Nephron (organoid): Measurements from ENCODE around the gene VPS51.

Source experiments
- H3K27ac Mint-ChIP-seq, 3 experiments: 2 replicates each; pipeline ENCODE4 v1.8.0; 2020; ENCODE audit warnings: mixed read lengths in 3 of 3, mild to moderate bottlenecking in 2 of 3, moderate library complexity in 1 of 3
- H3K27me3 Mint-ChIP-seq: 2 replicates; pipeline ENCODE4 v1.8.0; 2021; ENCODE audit warnings: low read depth, mild to moderate bottlenecking, moderate library complexity, mixed read lengths
- H3K36me3 Mint-ChIP-seq: 2 replicates; pipeline ENCODE4 v1.8.0; 2020; ENCODE audit warnings: low read depth, mixed read lengths
- H3K4me1 Mint-ChIP-seq: 2 replicates; pipeline ENCODE4 v1.8.0; 2020; ENCODE audit warnings: mixed read lengths
- H3K4me3 Mint-ChIP-seq, 3 experiments: 2 replicates each; pipeline ENCODE4 v1.8.0; 2020; ENCODE audit warnings: mild to moderate bottlenecking in 3 of 3, mixed read lengths in 3 of 3, moderate library complexity in 2 of 3
- H3K9me3 Mint-ChIP-seq: 2 replicates; pipeline ENCODE4 v1.8.0; 2020; ENCODE audit warnings: mixed read lengths
- TF ChIP-seq, protein P1 (sequence below), 3 experiments: fragments of 200-600 bp; sonication (generic); IDR thresholded peaks; one replicate each; pipeline ENCODE4 v1.5.0; 2021; ENCODE audit warnings: antibody characterized with exemption in 3 of 3; ENCODE audit not compliant: unreplicated experiment in 3 of 3

VPS51 gene

DNA sequence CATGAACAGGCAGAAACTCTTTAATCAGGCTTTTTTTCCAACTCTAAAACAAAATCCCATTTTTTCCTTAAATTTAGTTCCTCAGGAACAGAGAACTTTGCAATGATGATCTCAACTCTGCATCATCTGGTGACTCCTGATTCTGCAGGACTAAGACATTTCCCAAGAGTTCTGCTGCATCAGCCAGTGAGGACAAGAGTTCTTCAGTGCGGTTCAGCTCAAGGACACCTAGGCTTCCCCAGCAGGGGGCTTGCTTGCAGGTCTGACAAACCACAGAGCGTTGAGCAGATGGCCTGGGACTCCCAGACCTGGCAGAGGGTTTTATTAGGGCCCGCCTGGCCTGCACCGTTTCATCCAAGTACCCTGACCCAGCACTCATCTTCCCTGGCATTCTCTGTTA lies 18.6 kb upstream of the VPS51 start:
- no peaks in the 10 kb centered on the region for H3K4me1 Mint-ChIP-seq
- H3K27ac Mint-ChIP-seq, result no peak overlapping the region
- H3K4me3 Mint-ChIP-seq, result no peak overlapping the region
- TF ChIP-seq, protein P1, sequence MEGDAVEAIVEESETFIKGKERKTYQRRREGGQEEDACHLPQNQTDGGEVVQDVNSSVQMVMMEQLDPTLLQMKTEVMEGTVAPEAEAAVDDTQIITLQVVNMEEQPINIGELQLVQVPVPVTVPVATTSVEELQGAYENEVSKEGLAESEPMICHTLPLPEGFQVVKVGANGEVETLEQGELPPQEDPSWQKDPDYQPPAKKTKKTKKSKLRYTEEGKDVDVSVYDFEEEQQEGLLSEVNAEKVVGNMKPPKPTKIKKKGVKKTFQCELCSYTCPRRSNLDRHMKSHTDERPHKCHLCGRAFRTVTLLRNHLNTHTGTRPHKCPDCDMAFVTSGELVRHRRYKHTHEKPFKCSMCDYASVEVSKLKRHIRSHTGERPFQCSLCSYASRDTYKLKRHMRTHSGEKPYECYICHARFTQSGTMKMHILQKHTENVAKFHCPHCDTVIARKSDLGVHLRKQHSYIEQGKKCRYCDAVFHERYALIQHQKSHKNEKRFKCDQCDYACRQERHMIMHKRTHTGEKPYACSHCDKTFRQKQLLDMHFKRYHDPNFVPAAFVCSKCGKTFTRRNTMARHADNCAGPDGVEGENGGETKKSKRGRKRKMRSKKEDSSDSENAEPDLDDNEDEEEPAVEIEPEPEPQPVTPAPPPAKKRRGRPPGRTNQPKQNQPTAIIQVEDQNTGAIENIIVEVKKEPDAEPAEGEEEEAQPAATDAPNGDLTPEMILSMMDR (IDR thresholded peaks at IDR 0.05; ENCODE audit: unreplicated experiment in 3 of 3), result no peak
- H3K27me3 Mint-ChIP-seq, result no peaks in the 10 kb centered on the region
- peaks cover 20% of the 10 kb centered on the region for H3K36me3 Mint-ChIP-seq
- H3K9me3 Mint-ChIP-seq, result no peaks in the 10 kb centered on the region

DNA sequence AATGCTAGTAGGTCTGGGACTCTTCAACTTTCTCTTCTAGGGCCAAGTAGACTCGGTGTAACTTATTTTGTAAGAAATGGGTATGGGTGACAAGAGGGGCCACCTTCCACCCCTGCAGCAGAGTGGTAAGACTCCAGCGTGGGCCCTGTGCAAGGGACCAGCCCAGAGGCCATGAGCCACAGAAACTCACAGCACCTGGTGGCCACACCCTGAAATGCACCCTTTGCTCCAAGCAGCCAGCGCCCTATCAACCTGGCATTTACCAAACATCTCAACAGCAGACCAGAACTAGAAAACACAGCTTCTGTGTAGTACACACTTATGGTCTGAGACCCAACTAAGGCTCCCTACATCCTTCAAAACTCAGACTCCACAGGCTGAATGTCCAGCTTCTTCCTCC lies 17.9 kb upstream of the VPS51 start:
- Mint-ChIP-seq H3K27me3 (no peaks in the 10 kb centered on the region), H3K4me1 (peaks cover 5% of the 10 kb centered on the region), H3K27ac (no peak overlapping the region), H3K4me3 (peak overlapping the region in 2 of 3 experiments; percentile 17 to 37), H3K9me3 (no peaks in the 10 kb centered on the region), H3K36me3 (peaks cover 20% of the 10 kb centered on the region)
- TF ChIP-seq, protein P1 (IDR thresholded peaks at IDR 0.05; ENCODE audit: unreplicated experiment in 3 of 3), result peak; percentile 37 to 56 (median 48)

DNA sequence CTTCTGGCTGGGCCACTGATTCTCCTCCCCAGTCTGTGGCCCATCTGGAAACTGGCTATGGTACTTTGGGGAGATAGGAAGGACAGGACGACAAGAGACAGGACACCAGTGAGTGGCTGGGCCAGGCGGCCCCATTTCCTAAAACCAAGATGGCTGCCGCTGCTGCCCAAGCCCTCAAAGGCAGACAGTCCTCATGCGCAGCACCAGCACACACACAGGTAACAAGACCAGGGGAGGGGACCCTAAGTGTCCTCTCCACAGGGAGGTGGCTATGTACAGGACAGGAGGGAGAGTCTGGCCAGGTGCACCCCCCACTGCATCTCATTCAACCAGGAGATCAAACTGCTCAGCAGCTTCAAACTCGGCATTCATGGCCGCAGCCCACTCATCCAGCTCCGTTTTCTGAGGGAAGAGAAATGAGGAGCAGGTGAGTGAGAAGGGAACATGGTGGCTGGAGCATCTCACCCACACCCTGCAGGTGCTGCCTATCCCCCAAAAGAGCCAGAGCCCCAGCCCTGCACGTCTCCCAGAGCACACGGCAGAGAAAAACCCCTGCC lies 17.1 kb upstream of the VPS51 start:
- no peaks in the 10 kb centered on the region for H3K9me3 Mint-ChIP-seq
- TF ChIP-seq, protein P1 (IDR thresholded peaks at IDR 0.05; ENCODE audit: unreplicated experiment in 3 of 3), result no peak
- peak overlapping the region in 1 of 3 experiments; percentile 54 for H3K4me3 Mint-ChIP-seq
- no peak overlapping the region for H3K27ac Mint-ChIP-seq
- H3K36me3 Mint-ChIP-seq, result peaks cover 20% of the 10 kb centered on the region
- H3K27me3 Mint-ChIP-seq, result no peaks in the 10 kb centered on the region
- H3K4me1 Mint-ChIP-seq, result peaks cover 7% of the 10 kb centered on the region

DNA sequence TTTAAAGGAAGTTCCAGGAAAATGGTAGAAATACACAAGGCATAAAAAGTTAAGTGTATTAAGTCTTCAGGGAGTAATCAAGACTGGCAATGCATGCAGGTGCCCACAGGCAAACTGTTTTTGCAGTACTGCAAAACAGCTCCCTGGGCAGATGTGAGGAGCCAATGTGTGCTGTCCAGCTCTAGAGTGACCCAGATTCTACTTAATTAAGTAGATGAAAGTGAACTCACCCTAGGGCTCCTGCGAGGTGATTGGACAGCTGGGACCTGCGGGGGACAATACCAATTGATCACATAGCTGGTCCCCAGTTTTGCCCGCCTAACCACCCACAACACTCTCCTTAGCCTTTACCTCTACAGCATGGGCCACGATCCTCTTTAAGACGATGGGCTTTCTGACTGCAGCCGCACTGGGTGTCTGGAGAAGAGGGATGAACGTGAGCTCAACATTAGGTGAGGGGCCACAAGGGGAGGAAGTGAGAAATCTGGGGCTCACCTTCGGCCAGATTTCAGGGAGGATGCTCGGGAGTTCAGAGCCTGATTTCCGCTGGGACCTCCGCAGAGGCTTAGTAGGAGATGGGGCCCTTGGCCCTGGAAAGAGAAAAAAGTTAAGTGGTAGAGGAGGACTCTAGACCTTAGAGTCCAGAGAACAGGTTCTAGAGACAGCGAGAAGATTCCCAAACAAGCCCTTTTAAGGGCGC lies 12.7 kb upstream of the VPS51 start:
- TF ChIP-seq, protein P1 (IDR thresholded peaks at IDR 0.05; ENCODE audit: unreplicated experiment in 3 of 3), result no peak
- peaks cover 26% of the 10 kb centered on the region for H3K4me1 Mint-ChIP-seq
- H3K4me3 Mint-ChIP-seq, result peak overlapping the region; percentile 97 to 99 (median 98)
- peaks cover 19% of the 10 kb centered on the region for H3K36me3 Mint-ChIP-seq
- H3K9me3 Mint-ChIP-seq, result no peaks in the 10 kb centered on the region
- peak overlapping the region; percentile 97 to 98 (median 97) for H3K27ac Mint-ChIP-seq
- no peaks in the 10 kb centered on the region for H3K27me3 Mint-ChIP-seq

DNA sequence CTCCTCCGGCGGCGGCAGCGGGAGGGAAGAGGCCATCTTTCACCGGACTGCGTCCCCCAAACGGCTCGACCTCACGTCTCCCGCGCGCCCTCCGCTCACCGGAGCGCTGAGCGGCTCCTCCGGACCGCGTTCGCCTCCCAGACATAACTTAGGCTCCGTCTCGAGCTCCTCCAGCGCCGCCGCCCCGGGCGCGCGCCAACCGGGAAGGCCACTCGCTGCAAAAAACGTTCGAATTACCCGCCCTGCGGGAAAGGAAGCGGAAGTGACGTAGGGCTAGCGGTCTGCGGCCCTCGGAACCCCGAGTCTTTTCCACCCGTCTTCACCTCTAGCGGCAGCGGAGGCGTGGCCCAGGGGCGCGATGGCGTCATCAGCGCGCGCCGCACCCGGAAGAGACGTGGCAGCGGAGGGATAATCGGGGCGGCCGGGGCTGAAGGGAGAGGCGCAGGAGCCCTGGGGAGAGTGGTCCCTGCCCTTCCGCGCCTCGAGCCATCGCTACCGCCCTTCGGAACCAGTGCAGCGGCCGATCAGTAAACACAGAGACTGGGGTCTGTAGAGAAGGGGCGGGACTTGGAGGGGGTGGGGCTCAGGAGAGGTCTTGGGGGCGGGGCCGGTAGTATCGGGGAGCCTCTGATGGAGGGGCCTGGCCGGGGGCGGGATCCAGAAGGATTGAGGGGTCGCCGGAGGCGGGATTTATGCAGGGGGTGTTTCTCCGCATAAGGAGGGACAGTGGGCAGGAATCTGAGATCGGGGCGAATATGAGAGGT lies 12.0 kb upstream of the VPS51 start, which contains the start of the genes CDCA5 and ZFPL1:
Gene CDCA5 (minus strand): TSS at position 207 of the 764 bp plus-strand sequence. CDS start 62 bp downstream, at position 145.
Gene ZFPL1 (plus strand): TSS at position 389 of the 764 bp plus-strand sequence. CDS start 477 bp downstream, outside the sequence.
- Mint-ChIP-seq H3K4me1 (peaks cover 26% of the 10 kb centered on the region), H3K9me3 (no peaks in the 10 kb centered on the region), H3K4me3 (peak within 1 kb of the TSS; percentile 97 to 99 (median 98)), H3K27ac (peak within 1 kb of the TSS; percentile 97 to 98 (median 97)), H3K27me3 (no peaks in the 10 kb centered on the region), H3K36me3 (peaks cover 20% of the 10 kb centered on the region)
- TF ChIP-seq, protein P1 (IDR thresholded peaks at IDR 0.05; ENCODE audit: unreplicated experiment in 3 of 3), result no peak
